ENCODE measurements around the gene TTC28.

DNA sequence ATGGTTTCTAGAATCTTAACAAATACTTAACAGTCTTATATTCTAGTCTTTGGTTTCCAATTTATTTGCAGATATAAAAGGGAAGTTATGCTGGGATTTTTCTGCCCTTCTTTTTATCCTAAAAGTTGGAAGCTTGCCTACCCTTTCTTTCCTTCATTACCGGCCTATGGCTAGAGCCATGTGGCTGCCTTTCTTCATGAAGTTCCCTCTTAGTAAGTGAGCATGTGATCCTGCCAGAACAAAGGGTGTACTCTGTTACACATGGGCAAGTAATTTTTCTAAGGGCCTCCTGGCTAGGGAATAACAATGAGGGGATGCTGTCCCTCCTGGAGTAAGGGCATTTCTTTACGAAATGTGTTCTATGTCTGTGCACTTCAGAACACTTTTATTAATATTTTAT, 508.5 kb downstream of the TTC28 start:
- TF ChIP-seq, protein P1, sequence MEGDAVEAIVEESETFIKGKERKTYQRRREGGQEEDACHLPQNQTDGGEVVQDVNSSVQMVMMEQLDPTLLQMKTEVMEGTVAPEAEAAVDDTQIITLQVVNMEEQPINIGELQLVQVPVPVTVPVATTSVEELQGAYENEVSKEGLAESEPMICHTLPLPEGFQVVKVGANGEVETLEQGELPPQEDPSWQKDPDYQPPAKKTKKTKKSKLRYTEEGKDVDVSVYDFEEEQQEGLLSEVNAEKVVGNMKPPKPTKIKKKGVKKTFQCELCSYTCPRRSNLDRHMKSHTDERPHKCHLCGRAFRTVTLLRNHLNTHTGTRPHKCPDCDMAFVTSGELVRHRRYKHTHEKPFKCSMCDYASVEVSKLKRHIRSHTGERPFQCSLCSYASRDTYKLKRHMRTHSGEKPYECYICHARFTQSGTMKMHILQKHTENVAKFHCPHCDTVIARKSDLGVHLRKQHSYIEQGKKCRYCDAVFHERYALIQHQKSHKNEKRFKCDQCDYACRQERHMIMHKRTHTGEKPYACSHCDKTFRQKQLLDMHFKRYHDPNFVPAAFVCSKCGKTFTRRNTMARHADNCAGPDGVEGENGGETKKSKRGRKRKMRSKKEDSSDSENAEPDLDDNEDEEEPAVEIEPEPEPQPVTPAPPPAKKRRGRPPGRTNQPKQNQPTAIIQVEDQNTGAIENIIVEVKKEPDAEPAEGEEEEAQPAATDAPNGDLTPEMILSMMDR (IDR thresholded peaks at IDR 0.05): no peak
- no peak for TF ChIP-seq POLR2AphosphoS5 (IDR thresholded peaks at IDR 0.05)
